DLD1 (cell line): ENCODE measurements around the gene ATP6AP2.
"Not testable (repeated sequence)": the region's sequence is repeated elsewhere in the genome, so short reads cannot be mapped to it uniquely, and the experiment has no call there.

ENCODE experiments used
- in situ Hi-C: cut with HindIII; loops from 2 replicates; pipeline ENCODE4 v1.10.0; 2017; ENCODE audit warnings: low sequenced_read_pairs

ATP6AP2 gene, protein sequence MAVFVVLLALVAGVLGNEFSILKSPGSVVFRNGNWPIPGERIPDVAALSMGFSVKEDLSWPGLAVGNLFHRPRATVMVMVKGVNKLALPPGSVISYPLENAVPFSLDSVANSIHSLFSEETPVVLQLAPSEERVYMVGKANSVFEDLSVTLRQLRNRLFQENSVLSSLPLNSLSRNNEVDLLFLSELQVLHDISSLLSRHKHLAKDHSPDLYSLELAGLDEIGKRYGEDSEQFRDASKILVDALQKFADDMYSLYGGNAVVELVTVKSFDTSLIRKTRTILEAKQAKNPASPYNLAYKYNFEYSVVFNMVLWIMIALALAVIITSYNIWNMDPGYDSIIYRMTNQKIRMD

DNA sequence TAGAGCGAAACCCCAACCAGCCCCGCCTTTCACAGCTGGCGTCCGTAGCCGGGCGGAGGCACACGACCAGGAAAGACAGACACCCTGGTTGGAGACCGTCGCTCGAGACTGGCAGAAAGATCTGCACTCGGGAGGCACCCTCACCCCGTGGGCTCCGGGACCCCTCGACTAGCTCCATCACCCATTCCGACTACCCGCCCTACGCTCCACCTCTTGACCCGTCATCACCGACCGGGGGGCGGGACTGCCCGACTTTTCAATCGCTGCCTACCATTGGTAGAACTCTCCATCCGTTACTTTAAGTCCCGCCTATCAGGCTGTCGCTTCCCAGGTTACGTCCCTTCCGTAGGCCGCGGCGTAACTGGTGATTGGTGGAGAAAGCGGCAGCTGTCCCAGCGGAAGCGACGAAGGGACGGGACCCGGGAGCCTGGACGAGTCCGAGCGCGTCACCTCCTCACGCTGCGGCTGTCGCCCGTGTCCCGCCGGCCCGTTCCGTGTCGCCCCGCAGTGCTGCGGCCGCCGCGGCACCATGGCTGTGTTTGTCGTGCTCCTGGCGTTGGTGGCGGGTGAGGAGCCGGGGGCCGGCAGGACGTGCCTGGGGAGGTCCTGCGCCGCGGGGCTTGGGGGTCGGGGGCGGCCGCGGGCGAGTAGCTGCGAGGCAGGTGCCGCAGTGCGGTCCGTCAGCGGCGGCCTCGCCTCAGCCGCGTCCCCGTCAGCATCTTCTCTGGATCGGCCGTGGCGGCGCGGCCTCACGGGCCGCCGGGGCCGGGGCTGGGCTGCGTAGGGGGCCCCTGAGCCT, at the start of gene ATP6AP2:
Gene ATP6AP2 (plus strand): TSS at position 434 of the 799 bp plus-strand sequence. CDS start 96 bp downstream, at position 530.
- in situ Hi-C loops, result no loop called here

DNA sequence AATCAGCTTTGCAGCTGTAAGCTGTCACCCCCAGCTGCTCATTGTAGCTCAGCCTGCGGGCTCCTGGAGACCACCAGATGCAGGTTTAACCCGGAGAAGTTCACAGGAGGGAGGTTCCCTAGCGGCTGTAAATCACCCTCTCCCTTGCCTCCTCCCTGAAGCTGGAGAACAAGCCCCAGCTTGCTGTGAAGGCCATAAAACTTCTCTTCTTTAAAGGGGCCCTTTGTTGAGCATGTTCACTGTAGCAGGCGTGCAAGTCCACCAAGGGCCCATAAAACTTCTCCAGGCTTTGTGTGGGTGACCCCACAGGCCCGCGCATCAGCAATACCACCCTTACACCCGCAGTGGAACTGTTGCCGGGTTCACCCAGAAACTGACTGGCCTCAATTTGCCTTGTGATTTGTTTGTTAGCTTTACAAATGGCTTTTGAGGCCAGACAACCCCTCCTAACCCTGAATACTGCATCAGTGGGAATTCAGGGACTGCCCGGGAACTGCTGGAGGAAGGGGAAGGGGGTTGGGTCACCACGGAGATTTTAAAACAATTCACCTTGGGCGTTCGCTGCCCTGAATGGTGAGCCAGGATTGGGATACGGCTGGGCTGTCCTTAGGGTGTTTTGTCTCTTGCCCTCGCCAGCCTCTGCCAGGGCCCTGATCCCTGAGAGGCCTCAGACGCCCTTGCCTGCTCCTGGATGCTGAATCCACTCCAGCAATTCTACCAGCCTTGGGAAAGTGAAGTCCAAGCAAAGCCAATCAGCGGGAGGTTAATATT, 49.5 kb upstream of the ATP6AP2 start:
- in situ Hi-C loops, result no loop called here

GRCh38 chrX:40537310-40537709, 43.5 kb upstream of the ATP6AP2 start:
- in situ Hi-C loops, result no loop called here

DNA sequence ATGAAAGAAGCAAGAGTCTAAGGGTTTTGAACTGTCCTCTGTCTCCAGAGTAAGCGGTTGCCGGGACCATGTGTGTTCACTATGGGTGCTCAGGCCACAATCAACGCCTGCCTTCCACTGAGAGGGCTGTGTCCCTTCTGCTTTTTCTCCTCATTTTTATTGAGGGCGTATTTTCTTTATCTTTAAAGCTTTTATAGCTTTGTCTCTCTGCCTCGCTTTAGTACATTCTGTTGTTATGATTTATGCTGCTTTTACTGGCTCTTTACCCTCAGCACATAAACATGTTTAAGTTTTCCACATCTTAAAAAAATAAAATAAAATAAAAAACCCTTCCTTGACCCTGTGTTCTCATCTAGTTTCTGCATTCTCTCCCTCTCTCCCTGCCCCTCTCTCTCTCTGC, 42.4 kb upstream of the ATP6AP2 start:
- in situ Hi-C loops, result no loop called here

DNA sequence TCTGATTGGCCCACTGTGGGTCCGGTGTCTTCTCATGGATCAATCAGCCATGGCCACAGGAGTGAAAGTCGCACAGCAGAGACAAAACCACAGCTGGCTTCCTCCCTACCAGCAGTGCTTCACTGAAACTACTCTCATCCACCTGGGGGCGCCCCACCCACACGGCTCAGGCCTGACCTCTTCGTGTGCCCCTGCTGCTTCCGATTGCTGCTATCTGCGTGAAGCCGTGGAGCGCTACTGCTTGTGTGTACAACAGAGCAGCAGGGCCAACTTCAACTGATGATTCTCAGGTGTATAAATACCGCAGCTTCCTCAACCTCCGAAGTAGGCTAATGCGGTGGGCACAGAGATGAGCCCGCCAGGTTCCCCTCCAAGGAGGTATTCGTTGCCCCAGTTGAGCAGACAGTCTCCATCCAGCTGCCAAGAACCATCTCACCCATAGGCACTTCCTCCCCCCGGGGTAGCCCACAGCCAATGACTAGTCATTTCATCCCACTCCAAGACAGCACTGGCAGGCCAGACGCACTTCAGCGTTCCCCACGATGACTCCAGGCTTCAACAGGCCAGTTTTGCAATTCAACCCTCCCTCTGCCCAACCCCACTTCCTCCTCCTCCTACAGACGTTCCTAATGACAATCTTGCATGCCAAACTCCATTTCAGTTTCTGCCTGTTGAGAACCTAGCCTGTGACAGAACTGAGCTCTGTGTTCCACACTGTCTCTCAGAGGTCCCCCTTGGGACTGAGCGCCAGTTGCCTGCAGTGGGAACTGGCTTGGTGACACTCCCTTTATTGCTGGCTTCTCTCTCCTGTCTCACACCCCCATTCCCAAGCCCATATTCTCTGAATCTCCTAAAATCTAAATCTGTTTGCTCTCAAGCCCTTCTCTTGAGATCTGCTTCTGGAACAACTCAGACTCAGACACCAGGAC, 41.3 kb upstream of the ATP6AP2 start:
- in situ Hi-C loops, result no loop called here

DNA sequence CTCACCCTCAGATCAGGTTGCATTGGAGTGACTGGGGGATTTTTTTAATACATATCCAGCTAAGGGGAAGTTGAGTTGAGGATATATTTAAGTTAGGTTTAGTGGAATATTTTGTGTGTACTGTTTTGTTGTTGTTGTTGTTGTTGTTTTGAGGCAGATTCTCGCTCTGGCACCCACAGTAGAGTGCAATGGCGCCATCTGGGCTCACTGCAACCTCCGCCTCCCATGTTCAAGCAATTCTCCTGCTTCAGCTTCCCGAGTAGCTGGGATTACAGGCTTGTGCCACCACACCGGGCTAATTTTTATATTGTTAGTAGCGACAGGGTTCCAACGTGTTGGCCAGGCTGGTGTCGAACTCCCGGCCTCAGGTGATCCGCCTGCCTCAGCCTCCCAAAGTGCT, 38.6 kb upstream of the ATP6AP2 start:
- in situ Hi-C loops, result no loop called here

- in situ Hi-C loops, result no loop called here
These were observed 37.8 kb upstream of the ATP6AP2 start for GRCh38 chrX:40542972-40543371.

DNA sequence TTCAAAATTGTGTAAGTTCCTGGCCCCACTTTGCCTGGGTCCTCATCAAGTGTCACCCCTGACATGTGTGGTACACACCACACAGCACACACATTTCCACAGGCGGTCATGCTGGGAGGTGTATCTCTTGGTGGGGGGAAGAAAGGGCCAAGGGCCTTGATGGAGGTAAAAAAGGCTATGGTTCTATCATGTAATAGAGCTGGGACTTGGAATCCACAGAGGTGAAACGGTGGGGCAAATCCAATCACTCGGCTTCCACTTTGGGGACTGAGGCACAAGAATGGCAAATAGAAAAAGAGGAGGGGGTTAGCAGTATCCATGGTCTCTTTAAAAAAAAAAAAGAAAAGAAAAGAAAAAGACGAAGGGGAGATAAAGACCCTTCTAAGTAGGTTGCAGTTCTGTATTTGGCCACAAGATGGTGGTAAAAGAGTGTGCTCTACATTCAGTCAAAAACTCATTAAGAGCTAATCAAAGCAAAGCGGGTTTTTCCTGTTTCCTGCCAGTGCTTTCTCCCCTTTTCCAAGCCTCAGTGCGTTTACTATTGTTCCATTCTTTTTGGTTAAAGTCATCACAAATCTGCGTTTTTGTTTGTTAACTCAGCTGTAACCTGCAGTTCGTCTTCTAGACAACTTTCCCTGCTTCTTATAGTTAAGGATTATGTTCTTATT, 37.0 kb upstream of the ATP6AP2 start:
- in situ Hi-C loops, result no loop called here

GRCh38 chrX:40544343-40545266, 36.2 kb upstream of the ATP6AP2 start:
- in situ Hi-C loops, result no loop called here

- in situ Hi-C loops, result no loop called here
These were observed 33.9 kb upstream of the ATP6AP2 start for GRCh38 chrX:40546870-40547269.

DNA sequence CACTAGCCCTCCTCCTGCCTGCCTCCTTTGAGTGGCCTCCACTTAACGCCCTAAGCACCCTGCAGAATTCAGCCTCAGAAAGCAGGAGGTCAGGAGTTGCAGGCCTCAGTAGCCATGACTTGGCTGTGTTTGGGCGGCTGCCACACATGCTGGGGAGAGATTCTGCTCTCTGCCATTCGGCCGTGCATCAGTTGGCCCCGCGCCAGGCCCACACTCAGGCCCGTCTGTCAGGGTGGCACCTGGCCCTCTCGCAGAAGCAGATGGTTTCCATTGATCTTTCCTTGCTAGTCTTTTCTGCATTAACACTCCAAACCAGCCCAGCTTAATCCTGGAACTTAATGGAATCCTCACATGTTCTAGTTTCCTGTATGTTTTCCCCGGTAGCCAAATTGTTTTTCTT, 30.7 kb upstream of the ATP6AP2 start:
- in situ Hi-C loops, result no loop called here

GRCh38 chrX:40552768-40553167, 28.0 kb upstream of the ATP6AP2 start:
- in situ Hi-C loops, result no loop called here

- in situ Hi-C loops, result no loop called here
These were observed 22.2 kb upstream of the ATP6AP2 start for GRCh38 chrX:40558590-40558989.

- in situ Hi-C loops, result no loop called here
These were observed 17.0 kb upstream of the ATP6AP2 start for GRCh38 chrX:40563784-40564183.

GRCh38 chrX:40564447-40564846, 16.3 kb upstream of the ATP6AP2 start:
- in situ Hi-C loops, result no loop called here

- in situ Hi-C loops, result no loop called here
These were observed 10.2 kb upstream of the ATP6AP2 start for GRCh38 chrX:40570346-40571093.

GRCh38 chrX:40571164-40571563, 9.6 kb upstream of the ATP6AP2 start:
- in situ Hi-C loops, result not testable (repeated sequence)

DNA sequence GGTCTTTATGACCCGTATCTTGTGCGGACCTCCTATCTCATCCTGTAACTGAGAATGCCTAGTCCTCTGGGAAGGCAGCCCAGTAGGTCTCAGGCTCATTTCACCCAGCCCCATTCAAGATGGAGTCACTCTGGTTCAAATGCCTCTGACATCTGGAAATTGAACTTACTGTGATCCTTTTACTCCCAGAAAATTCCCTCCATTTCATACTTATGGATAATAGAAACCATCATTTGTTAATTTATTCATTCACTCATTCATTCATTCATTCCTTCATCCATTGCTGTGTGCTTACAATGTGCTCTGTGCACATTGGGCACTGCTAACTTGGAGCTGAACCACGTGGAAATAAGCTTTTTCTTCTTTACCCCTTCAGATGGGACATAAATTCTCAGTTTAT, 9.2 kb upstream of the ATP6AP2 start:
- in situ Hi-C loops, result no loop called here
